Body of pancreas (tissue), 4 donors: ENCODE measurements around the gene USP35. TPM values are rescaled to one million over a fixed set of nuclear protein-coding genes. Genes with fewer than 3 reads are reported as not detected.

Experiments used
- ATAC-seq: fragments of 150-250 bp; one replicate; pipeline ENCODE4 v1.9.1; 2016
- DNase-seq, 4 donors: peaks; one replicate each; pipeline ENCODE4 v3.0.0-alpha.2; 2019
- H3K27ac ChIP-seq, 4 donors: fragments of 200-600 bp; sonication (generic); 1 replicate in 3 of 4; 2 replicates in 1 of 4; pipeline versions ENCODE4 v1.5.1 to v1.6.1; 2016 to 2019; ENCODE audit warnings: mild to moderate bottlenecking in 1 of 4, mixed read lengths in 1 of 4, moderate library complexity in 1 of 4
- H3K27me3 ChIP-seq, 2 donors: fragments of 200-600 bp; sonication (generic); one replicate each; pipeline ENCODE4 v1.6.0; 2016; ENCODE audit warnings: mild to moderate bottlenecking in 1 of 2
- H3K36me3 ChIP-seq, 2 donors: fragments of 200-600 bp; sonication (generic); replicated peaks in 1 of 2; 2 replicates each; pipeline ENCODE4 v1.5.1; 2016; ENCODE audit warnings: low read depth in 2 of 2; ENCODE audit not compliant: insufficient read depth in 1 of 2
- H3K4me1 ChIP-seq: fragments of 200-600 bp; sonication (generic); one replicate; pipeline ENCODE4 v1.6.0; 2016
- H3K4me3 ChIP-seq, 2 donors: fragments of 200-600 bp; sonication (generic); 1 replicate in 1 of 2; 2 replicates in 1 of 2; pipeline ENCODE4 v1.5.1; 2016 to 2019
- H3K9me3 ChIP-seq, 3 donors: fragments of 200-600 bp; sonication (generic); 1 replicate in 2 of 3; 2 replicates in 1 of 3; pipeline ENCODE4 v1.5.1; 2016
- CTCF ChIP-seq, 7 experiments: fragments of 450-650 bp in 4 of 7; fragments of 200-600 bp in 3 of 7; sonication (generic) in 3 of 7; IDR thresholded peaks; one replicate each; pipeline ENCODE4 v1.5.1; 2016 to 2019; ENCODE audit warnings: antibody characterized with exemption in 7 of 7
- POLR2A ChIP-seq, 3 donors: fragments of 450-650 bp; IDR thresholded peaks; one replicate each; pipeline ENCODE4 v1.6.1; 2016; ENCODE audit warnings: antibody characterized with exemption in 3 of 3, mild to moderate bottlenecking in 2 of 3
- WGBS, 2 donors: methylation state at CpG; one replicate each; pipeline ENCODE4 v1.1.5; 2017; 5-methylcytosine and 5-hydroxymethylcytosine counted together
- intact Hi-C: fragments of 100-400 bp; cut with DNase I; formaldehyde crosslinking; loops from one replicate; pipeline ENCODE4 v1.15.1; 2023
- total RNA-seq, 2 donors: library from RNA; depleted of rRNA; stranded (reverse); fragments of >200 nt; gene quantifications; one replicate each; pipeline ENCODE4 v1.1.0, GENCODE V29; 2016

USP35 gene
- total RNA-seq, 2 donors from 2014 or later = 8.6 to 11.2 TPM

- Histone ChIP-seq H3K4me1 (no peaks in the 10 kb centered on the region), H3K36me3 (no peaks in the 10 kb centered on the region), H3K27ac (no peak overlapping the region), H3K4me3 (no peak overlapping the region), H3K9me3 (no peaks in the 10 kb centered on the region), H3K27me3 (no peaks in the 10 kb centered on the region)
- ATAC-seq (no peak), DNase-seq (peak in 3 of 4 donors; percentile 1 to 24 (median 3))
- intact Hi-C loops = no loop called here
- no peak for TF ChIP-seq POLR2A (IDR thresholded peaks at IDR 0.05)
- TF ChIP-seq CTCF (IDR thresholded peaks at IDR 0.05) = no peak
- 77 to 91% methylated on average over 10 of the region's 10 CpGs for WGBS, 2 donors
Observed at GRCh38 chr11:78203184-78203583, 14.5 kb downstream of the USP35 start.

DNA sequence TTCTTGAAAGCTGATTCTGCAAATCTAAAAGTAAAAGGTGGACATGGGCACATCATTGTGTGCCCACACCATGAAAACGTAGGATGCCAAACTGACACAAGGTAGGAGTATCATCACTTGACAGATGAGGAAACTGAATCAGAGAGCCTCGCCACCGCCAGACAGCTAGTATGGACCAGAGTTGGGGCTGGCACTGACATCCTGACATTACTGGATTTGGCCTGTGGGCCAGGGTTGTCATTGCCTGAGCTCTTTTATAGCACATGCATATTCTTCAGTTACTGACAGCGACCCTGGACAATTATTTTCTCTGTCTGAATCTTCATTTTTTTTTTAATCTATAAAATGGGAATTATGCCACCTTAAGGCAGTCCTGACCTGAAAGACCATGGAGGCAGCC, 16.5 kb downstream of the USP35 start:
- 95 to 96% methylated on average over 4 of the region's 4 CpGs for WGBS, 2 donors
- intact Hi-C loops = no loop called here
- DNase-seq = no peak

DNA sequence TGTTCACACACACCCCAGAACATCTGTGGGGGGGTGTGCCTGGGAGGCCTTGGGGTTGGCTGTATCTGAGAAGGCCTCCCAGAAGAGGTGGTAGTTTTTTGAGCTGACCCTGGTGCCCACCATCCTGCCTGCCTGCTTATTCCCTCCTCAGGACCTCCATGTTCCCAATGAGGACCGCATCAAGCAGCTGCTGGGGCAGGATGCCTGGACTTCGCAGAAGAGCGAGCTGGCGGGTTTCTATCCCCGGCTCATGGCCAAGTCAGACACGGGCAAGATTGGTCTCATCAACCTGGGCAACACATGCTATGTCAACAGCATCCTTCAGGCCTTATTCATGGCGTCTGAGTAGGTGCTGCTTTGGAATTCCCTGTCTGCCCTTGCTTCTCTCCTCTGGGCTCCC, 17.0 kb downstream of the USP35 start:
- no peak overlapping the region for H3K27ac ChIP-seq
- H3K36me3 ChIP-seq = peaks cover 0 to 5% of the 10 kb centered on the region in 2 donors
- ATAC-seq = no peak
- TF ChIP-seq POLR2A (IDR thresholded peaks at IDR 0.05) = no peak
- no peak for TF ChIP-seq CTCF (IDR thresholded peaks at IDR 0.05)
- no peaks in the 10 kb centered on the region for H3K4me1 ChIP-seq
- H3K4me3 ChIP-seq = no peak overlapping the region
- intact Hi-C loops = no loop called here
- peak in 1 of 4 donors; percentile 3 for DNase-seq
- 91 to 96% methylated on average over 7 of the region's 7 CpGs for WGBS, 2 donors
- no peaks in the 10 kb centered on the region for H3K9me3 ChIP-seq
- H3K27me3 ChIP-seq = no peaks in the 10 kb centered on the region

More for the DNA sequence above, 16.5 kb downstream of the USP35 start:
- Histone ChIP-seq H3K36me3 (peaks cover 0 to 2% of the 10 kb centered on the region in 2 donors), H3K27ac (no peak overlapping the region), H3K27me3 (no peaks in the 10 kb centered on the region), H3K9me3 (no peaks in the 10 kb centered on the region), H3K4me1 (no peaks in the 10 kb centered on the region), H3K4me3 (no peak overlapping the region)
- no peak for ATAC-seq
- no peak for TF ChIP-seq POLR2A (IDR thresholded peaks at IDR 0.05)
- no peak for TF ChIP-seq CTCF (IDR thresholded peaks at IDR 0.05)

GRCh38 chr11:78207532-78208256, 19.0 kb downstream of the USP35 start:
- DNase-seq (no peak), ATAC-seq (no peak)
- Histone ChIP-seq H3K4me1 (no peaks in the 10 kb centered on the region), H3K27me3 (no peaks in the 10 kb centered on the region), H3K9me3 (no peaks in the 10 kb centered on the region), H3K36me3 (peaks cover 0 to 5% of the 10 kb centered on the region in 2 donors), H3K4me3 (no peak overlapping the region), H3K27ac (no peak overlapping the region)
- intact Hi-C loops = no loop called here
- no peak for TF ChIP-seq POLR2A (IDR thresholded peaks at IDR 0.05)
- TF ChIP-seq CTCF (IDR thresholded peaks at IDR 0.05) = no peak
- WGBS, 2 donors = 85 to 88% methylated on average over 11 of the region's 11 CpGs
